ENCODE results near the gene CDK11A.

CDK11A gene

DNA sequence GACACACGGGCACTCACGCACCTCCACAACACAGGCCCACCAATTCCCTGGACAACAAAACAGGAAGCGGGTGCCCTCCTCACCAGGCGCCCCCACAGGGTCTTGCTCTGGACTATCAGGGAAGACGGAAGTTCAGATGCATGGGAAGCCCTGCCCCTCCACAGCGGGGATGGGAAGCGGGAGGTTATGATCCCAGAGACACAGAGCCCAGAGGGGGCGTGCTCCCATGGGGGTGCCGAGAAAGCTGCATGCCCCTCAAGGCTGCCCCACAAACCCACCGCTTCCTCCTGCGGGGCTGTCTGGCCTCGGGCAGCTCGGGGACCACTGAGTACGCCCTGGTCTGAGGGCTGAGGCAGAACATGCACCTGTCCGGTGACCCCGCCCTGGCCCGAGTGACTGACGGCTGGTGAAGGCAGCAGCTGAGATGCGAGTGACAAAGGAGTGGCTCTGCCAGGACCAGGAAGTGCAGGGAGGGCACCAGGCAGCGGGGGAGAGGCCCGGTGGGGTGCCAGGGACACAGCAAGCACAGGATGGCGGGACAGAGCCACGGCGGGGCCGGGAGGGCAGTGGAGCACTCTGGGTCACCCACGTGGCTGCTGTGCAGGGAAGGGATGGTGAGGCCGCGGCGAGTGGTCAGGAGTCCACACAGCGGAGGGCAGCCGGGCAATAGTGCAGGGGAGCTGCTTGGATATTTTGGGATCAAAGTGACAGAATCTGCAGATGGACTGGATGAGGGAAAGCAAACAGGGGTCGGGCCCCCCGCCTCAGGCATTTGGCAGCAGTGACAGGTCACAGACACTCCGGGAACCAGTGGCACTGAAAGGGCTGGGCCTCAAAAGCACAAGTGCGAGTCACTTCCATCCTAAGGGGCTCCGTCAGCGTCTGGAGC is 35.5 kb upstream of the CDK11A start:
- TF ChIP-seq, protein P1, sequence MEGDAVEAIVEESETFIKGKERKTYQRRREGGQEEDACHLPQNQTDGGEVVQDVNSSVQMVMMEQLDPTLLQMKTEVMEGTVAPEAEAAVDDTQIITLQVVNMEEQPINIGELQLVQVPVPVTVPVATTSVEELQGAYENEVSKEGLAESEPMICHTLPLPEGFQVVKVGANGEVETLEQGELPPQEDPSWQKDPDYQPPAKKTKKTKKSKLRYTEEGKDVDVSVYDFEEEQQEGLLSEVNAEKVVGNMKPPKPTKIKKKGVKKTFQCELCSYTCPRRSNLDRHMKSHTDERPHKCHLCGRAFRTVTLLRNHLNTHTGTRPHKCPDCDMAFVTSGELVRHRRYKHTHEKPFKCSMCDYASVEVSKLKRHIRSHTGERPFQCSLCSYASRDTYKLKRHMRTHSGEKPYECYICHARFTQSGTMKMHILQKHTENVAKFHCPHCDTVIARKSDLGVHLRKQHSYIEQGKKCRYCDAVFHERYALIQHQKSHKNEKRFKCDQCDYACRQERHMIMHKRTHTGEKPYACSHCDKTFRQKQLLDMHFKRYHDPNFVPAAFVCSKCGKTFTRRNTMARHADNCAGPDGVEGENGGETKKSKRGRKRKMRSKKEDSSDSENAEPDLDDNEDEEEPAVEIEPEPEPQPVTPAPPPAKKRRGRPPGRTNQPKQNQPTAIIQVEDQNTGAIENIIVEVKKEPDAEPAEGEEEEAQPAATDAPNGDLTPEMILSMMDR (IDR thresholded peaks at IDR 0.05; ENCODE audit: low read depth, low read length, missing control alignments): no peak
- Histone ChIP-seq H3K27me3 (replicated peaks) (no peaks in the 10 kb centered on the region), H3K27ac (no peak overlapping the region), H3K4me3 (ENCODE audit: low read depth, low read length) (no peak overlapping the region), H3K36me3 (replicated peaks) (peaks cover 66% of the 10 kb centered on the region)
- DNase-seq: no peak
- in situ Hi-C loops (cut with HindIII; ENCODE audit: low pct_ligation_motif_present, low sequenced_read_pairs): no loop called here

DNA sequence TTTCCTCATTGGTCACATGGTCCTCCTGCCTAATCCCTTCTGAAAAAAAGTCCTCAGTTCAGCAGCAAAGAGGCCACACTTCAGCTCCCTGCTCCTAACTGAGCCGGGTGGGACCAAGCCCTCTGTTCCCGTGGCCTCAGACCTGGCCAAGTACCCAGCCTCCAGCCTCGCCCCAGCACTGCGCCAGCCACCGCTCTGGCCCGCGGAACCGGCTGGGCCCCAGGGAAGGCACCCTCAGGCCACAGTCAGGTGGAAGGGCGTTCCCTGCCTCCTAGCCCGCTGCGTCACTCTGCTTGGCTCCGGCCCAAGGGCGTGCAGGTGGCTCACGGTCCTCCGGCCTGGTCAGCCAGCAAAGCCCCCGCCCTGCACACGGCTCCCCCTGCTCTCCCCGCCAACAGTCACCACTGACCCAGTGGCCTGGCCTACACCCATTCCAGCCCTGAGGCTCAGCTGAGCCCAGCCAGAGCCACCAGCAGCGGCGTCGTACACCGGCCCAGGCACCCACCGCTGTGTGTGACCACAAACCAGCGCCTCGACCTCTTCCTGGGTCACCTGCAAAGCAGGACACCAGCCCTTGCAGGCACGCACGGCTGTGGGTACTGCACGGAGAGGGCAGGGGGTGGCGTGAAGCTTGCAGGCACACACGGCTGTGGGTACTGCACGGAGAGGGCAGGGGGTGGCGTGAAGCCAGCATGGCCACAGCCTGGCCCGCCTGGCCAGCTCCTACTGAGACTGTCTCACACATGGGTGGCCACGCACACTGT is 34.7 kb upstream of the CDK11A start:
- in situ Hi-C loops (cut with HindIII; ENCODE audit: low pct_ligation_motif_present, low sequenced_read_pairs): no loop called here
- H3K27ac ChIP-seq: no peak overlapping the region
- TF ChIP-seq, protein P1 (IDR thresholded peaks at IDR 0.05; ENCODE audit: low read depth, low read length, missing control alignments): no peak
- peaks cover 69% of the 10 kb centered on the region for H3K36me3 ChIP-seq (replicated peaks)
- DNase-seq: no peak
- H3K27me3 ChIP-seq (replicated peaks): no peaks in the 10 kb centered on the region
- H3K4me3 ChIP-seq (ENCODE audit: low read depth, low read length): no peak overlapping the region

DNA sequence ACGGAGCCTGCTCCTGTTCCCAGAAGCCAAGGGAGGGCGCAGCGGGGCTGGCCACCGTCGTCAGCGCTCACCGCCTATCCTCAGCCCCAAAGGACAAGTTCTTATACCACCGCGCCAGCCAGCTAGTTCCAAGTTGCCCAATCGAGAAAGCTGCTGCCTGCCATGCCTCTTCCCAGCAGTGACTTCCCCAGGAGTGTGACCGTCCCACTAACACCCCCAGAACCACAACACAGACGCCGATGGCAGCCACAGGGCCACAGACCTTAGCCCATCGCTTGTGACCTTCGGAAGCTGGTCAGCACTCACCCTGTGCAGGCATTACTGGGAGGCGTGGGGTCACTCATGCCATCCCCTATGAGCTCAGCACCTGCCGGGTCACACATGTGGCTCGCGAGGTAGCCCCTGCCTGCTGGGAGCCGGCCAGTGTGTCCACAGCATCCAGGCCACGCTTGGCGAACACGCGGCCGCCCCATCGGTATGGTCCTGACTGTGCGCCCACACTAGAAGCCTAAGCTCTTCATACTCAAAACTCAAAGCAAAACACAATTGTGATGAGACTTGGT is 34.0 kb upstream of the CDK11A start:
- no peaks in the 10 kb centered on the region for H3K27me3 ChIP-seq (replicated peaks)
- H3K36me3 ChIP-seq (replicated peaks): peaks cover 73% of the 10 kb centered on the region
- no peak overlapping the region for H3K27ac ChIP-seq
- TF ChIP-seq, protein P1 (IDR thresholded peaks at IDR 0.05; ENCODE audit: low read depth, low read length, missing control alignments): no peak
- in situ Hi-C loops (cut with HindIII; ENCODE audit: low pct_ligation_motif_present, low sequenced_read_pairs): no loop called here
- DNase-seq: no peak
- no peak overlapping the region for H3K4me3 ChIP-seq (ENCODE audit: low read depth, low read length)

DNA sequence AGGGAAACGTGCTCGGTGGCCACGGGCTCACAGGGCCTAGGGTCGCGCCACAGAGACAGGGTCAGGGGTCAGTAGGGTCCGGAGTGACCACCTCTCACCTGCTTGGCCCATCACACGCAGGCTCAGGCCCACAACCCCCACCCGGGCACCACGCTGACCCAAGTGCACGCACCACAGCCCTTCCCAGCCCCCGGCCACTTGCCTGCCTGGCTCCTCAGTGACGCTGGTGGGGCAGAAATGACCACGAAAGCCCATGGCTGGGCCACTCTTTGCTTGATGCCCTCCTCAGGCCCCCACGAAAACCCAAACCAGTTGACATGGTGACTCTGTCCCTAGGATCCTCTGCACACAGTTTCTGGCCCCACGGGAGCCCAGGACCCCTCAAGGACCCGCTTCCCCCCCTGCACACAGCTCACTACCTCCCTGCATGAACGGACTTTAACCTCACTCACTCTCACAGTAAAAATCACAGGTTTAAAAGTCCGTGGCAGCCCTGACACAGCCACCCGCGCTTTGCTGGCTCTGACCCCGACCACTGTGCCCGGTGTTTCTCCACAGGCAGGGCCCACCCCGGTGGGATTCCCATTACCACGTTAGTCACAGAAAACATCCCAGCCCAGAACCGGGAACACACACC is 33.4 kb upstream of the CDK11A start:
- peaks cover 73% of the 10 kb centered on the region for H3K36me3 ChIP-seq (replicated peaks)
- DNase-seq: no peak
- H3K4me3 ChIP-seq (ENCODE audit: low read depth, low read length): no peak overlapping the region
- H3K27ac ChIP-seq: no peak overlapping the region
- no peaks in the 10 kb centered on the region for H3K27me3 ChIP-seq (replicated peaks)
- in situ Hi-C loops (cut with HindIII; ENCODE audit: low pct_ligation_motif_present, low sequenced_read_pairs): no loop called here
- TF ChIP-seq, protein P1 (IDR thresholded peaks at IDR 0.05; ENCODE audit: low read depth, low read length, missing control alignments): no peak

DNA sequence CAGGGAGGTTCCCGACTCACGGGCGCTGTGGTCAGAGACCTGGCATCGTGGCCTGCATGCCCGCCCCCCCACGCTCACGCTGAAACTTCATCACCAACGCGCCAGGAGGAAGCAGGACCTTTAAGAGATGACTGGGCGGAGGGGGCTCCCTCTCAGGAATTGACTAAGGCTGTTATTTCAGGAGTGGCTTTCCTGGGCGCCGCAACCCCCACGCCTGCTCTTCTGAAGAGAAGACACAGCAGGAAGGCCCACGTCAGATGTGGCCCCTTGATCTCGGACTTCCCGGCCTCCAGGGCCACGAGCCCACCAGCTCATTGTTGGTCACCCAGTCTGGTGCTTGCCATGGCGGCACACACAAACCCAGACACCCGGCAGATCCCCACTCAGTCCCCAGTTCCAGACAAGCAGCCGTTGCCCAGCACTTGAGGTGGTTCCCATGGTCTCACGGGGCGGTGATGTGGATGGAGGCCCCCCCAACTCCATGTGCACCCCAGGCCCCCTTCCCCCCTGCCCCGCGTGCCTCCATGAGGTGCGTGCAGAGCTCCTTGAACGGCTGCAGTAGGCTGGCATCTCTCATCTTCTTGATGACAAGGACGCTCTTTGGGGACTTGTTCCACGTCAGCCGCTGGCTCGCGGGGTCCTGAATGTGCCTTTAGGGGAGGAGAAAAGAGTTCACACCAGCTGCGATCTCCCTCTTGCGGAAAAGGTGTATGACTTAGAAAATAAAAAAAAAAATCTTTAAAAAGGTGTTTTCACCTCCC is 32.7 kb upstream of the CDK11A start:
- H3K4me3 ChIP-seq (ENCODE audit: low read depth, low read length): no peak overlapping the region
- no peak overlapping the region for H3K27ac ChIP-seq
- H3K27me3 ChIP-seq (replicated peaks): no peaks in the 10 kb centered on the region
- no peak for DNase-seq
- in situ Hi-C loops (cut with HindIII; ENCODE audit: low pct_ligation_motif_present, low sequenced_read_pairs): no loop called here
- TF ChIP-seq, protein P1 (IDR thresholded peaks at IDR 0.05; ENCODE audit: low read depth, low read length, missing control alignments): no peak
- peaks cover 73% of the 10 kb centered on the region for H3K36me3 ChIP-seq (replicated peaks)

Data from brain microvascular endothelial cell (primary cell).